GM18951 (cell line): Measurements from ENCODE around the gene ENTPD5.
A peak's percentile ranks its signal among the peaks of the same experiment; 100 is the strongest.
"Not testable (repeated sequence)": the region's sequence is repeated elsewhere in the genome, so short reads cannot be mapped to it uniquely, and the experiment has no call there.

Experiments used
- POLR2A ChIP-seq: IDR thresholded peaks from 4 replicates; pipeline ENCODE4 v1.6.1; 2011; ENCODE audit warnings: mild to moderate bottlenecking; ENCODE audit not compliant: insufficient read length, insufficient read depth; ENCODE audit errors: extremely low read depth
- in situ Hi-C: fragments of 300-500 bp; cut with MboI; formaldehyde crosslinking; loops from one replicate; pipeline ENCODE4 v1.12.0; 2022; ENCODE audit warnings: low sequenced_read_pairs, mixed read lengths, inconsistent platforms; ENCODE audit not compliant: unreplicated experiment

ENTPD5 gene

GRCh38 chr14:73949752-73950734 lies 69.0 kb downstream of the ENTPD5 start, which contains the start of the genes COQ6 and FAM161B:
Gene COQ6, plus strand, starts transcription at chr14:73950302. Its CDS starts 31 bp downstream, at chr14:73950333.
Gene FAM161B, minus strand, starts transcription at chr14:73950094. Its CDS starts 68 bp downstream, at chr14:73950026.
- TF ChIP-seq POLR2A, result peak; percentile 94
- in situ Hi-C loops, result no loop called here

- in situ Hi-C loops, result no loop called here
- TF ChIP-seq POLR2A, result no peak
Observed at GRCh38 chr14:73945159-73945670, 73.9 kb downstream of the ENTPD5 start.

- in situ Hi-C loops, result no loop called here
Observed at GRCh38 chr14:73944432-73945158, 74.5 kb downstream of the ENTPD5 start.

GRCh38 chr14:73943083-73943482 lies 76.0 kb downstream of the ENTPD5 start:
- in situ Hi-C loops, result no loop called here
- TF ChIP-seq POLR2A, result no peak

More at GRCh38 chr14:73944432-73945158, 74.5 kb downstream of the ENTPD5 start:
- TF ChIP-seq POLR2A, result no peak

- in situ Hi-C loops, result no loop called here
- TF ChIP-seq POLR2A, result no peak
Observed at GRCh38 chr14:73942180-73942579, 76.9 kb downstream of the ENTPD5 start.

- in situ Hi-C loops, result no loop called here
- TF ChIP-seq POLR2A, result no peak
Observed at GRCh38 chr14:73937012-73937411, 82.1 kb downstream of the ENTPD5 start.

GRCh38 chr14:73936548-73936947 lies 82.5 kb downstream of the ENTPD5 start:
- in situ Hi-C loops, result no loop called here
- no peak for TF ChIP-seq POLR2A

- in situ Hi-C loops, result no loop called here
Observed at GRCh38 chr14:73935666-73936065, 83.4 kb downstream of the ENTPD5 start.

GRCh38 chr14:73924337-73924736 lies 94.8 kb downstream of the ENTPD5 start:
- TF ChIP-seq POLR2A, result no peak
- in situ Hi-C loops, result no loop called here

More at GRCh38 chr14:73935666-73936065, 83.4 kb downstream of the ENTPD5 start:
- TF ChIP-seq POLR2A, result no peak

- in situ Hi-C loops, result not testable (repeated sequence)
Observed at GRCh38 chr14:73919457-73919856, 99.6 kb downstream of the ENTPD5 start.

- no peak for TF ChIP-seq POLR2A
- in situ Hi-C loops, result no loop called here
Observed at GRCh38 chr14:73916324-73916723, 102.8 kb downstream of the ENTPD5 start.

GRCh38 chr14:73913256-73913655 lies 105.8 kb downstream of the ENTPD5 start:
- in situ Hi-C loops, result no loop called here
- no peak for TF ChIP-seq POLR2A

- no peak for TF ChIP-seq POLR2A
- in situ Hi-C loops, result no loop called here
Observed at GRCh38 chr14:73909681-73910080, 109.4 kb downstream of the ENTPD5 start.
